Vagina (tissue), 2 donors: ENCODE results near the gene TASP1. TPM values are rescaled to one million over a fixed set of nuclear protein-coding genes. Genes with fewer than 3 reads are reported as not detected.

Experiments
- DNase-seq, 2 donors: peaks; one replicate each; pipeline ENCODE4 v3.0.0-alpha.2; 2017; ENCODE audit errors: extremely low spot score in 2 of 2
- H3K27ac ChIP-seq: fragments of 200-600 bp; sonication (generic); one replicate; pipeline ENCODE4 v1.5.1; 2019
- H3K27me3 ChIP-seq: fragments of 200-600 bp; sonication (generic); one replicate; pipeline ENCODE4 v1.5.1; 2019
- H3K36me3 ChIP-seq, 2 donors: fragments of 200-600 bp; sonication (generic); one replicate each; pipeline ENCODE4 v1.5.1; 2017 to 2019
- H3K4me1 ChIP-seq: fragments of 200-600 bp; sonication (generic); one replicate; pipeline ENCODE4 v1.5.1; 2019
- H3K4me3 ChIP-seq, 2 donors: fragments of 200-600 bp; sonication (generic); 1 replicate in 1 of 2; 2 replicates in 1 of 2; pipeline ENCODE4 v1.5.1; 2016 to 2019
- H3K9me3 ChIP-seq: fragments of 200-600 bp; sonication (generic); one replicate; pipeline ENCODE4 v1.5.1; 2019
- POLR2A ChIP-seq, 2 donors: fragments of 450-650 bp; IDR thresholded peaks; one replicate each; pipeline ENCODE4 v1.6.1; 2017; ENCODE audit warnings: antibody characterized with exemption in 2 of 2, mild to moderate bottlenecking in 2 of 2, moderate library complexity in 2 of 2
- POLR2AphosphoS5 ChIP-seq, 2 donors: sonication (generic); formaldehyde crosslinking; IDR thresholded peaks; one replicate each; pipeline ENCODE4 v1.9.0; 2017; ENCODE audit warnings: antibody characterized with exemption in 2 of 2, mild to moderate bottlenecking in 2 of 2, low read depth in 1 of 2; ENCODE audit not compliant: insufficient read depth in 1 of 2
- intact Hi-C: fragments of 100-400 bp; cut with DNase I; formaldehyde crosslinking; loops from one replicate; pipeline ENCODE4 v1.15.1; 2023
- total RNA-seq: library from RNA; depleted of rRNA; stranded (reverse); fragments of >200 nt; gene quantifications from one replicate; pipeline ENCODE4 v1.2.3, GENCODE V29; 2016
- TF ChIP-seq, protein P1 (sequence below), 3 experiments: fragments of 450-650 bp in 2 of 3; fragments of 200-600 bp in 1 of 3; sonication (generic) in 1 of 3; IDR thresholded peaks; one replicate each; pipeline ENCODE4 v1.5.1; 2017 to 2019; ENCODE audit warnings: antibody characterized with exemption in 3 of 3, mild to moderate bottlenecking in 2 of 3, moderate library complexity in 2 of 3

TASP1 gene, protein sequence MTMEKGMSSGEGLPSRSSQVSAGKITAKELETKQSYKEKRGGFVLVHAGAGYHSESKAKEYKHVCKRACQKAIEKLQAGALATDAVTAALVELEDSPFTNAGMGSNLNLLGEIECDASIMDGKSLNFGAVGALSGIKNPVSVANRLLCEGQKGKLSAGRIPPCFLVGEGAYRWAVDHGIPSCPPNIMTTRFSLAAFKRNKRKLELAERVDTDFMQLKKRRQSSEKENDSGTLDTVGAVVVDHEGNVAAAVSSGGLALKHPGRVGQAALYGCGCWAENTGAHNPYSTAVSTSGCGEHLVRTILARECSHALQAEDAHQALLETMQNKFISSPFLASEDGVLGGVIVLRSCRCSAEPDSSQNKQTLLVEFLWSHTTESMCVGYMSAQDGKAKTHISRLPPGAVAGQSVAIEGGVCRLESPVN
- 12.5 TPM for total RNA-seq

DNA sequence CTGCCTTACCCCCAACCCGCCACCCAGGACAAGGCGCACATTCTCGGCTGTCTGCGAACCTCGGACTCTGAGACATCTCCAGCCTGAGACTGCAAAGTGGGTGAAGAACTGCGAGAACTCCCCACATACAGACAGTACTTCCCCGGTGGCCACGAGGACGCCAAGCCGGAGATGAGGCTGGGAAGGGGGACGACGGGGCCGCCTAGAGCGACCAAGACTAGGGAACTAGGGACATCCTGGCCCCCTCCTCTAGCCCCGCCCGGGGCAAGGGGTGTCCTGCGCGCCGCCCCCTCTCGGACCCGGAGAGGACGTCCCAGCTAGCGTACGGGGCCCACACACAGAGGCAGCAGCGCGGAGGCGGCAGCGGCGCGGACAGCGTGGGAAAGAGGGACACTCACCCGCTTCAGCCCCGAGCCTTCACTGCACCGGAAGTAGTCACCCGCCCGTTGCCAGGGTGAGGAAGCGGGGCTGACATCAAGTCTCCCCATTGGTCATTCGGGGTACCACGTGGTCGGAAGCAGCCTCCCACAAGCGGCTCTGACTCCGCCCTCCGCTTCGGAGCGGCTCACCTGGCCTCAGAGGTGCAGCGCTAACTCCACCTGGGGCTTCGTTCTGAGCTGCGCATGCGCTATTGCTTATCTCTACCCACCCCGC lies at the start of gene TASP1:
TASP1 (minus strand) TSS at position 437 of the 654 bp plus-strand sequence. CDS start 8,854 bp downstream, outside the sequence.
- DNase-seq = peak; percentile 96 to 97
- Histone ChIP-seq H3K36me3 (no peaks in the 10 kb centered on the region), H3K27me3 (no peaks in the 10 kb centered on the region), H3K27ac (peak within 1 kb of the TSS; percentile 79), H3K4me3 (peak within 1 kb of the TSS; percentile 80 to 91), H3K4me1 (peaks cover 9% of the 10 kb centered on the region), H3K9me3 (no peaks in the 10 kb centered on the region)
- intact Hi-C loops = no loop called here
- TF ChIP-seq POLR2A (IDR thresholded peaks at IDR 0.05) (peak in 1 of 2 donors; percentile 32), POLR2AphosphoS5 (IDR thresholded peaks at IDR 0.05; ENCODE audit: insufficient read depth in 1 of 2, low read depth in 1 of 2) (peak; percentile 85 to 86)
- TF ChIP-seq, protein P1, sequence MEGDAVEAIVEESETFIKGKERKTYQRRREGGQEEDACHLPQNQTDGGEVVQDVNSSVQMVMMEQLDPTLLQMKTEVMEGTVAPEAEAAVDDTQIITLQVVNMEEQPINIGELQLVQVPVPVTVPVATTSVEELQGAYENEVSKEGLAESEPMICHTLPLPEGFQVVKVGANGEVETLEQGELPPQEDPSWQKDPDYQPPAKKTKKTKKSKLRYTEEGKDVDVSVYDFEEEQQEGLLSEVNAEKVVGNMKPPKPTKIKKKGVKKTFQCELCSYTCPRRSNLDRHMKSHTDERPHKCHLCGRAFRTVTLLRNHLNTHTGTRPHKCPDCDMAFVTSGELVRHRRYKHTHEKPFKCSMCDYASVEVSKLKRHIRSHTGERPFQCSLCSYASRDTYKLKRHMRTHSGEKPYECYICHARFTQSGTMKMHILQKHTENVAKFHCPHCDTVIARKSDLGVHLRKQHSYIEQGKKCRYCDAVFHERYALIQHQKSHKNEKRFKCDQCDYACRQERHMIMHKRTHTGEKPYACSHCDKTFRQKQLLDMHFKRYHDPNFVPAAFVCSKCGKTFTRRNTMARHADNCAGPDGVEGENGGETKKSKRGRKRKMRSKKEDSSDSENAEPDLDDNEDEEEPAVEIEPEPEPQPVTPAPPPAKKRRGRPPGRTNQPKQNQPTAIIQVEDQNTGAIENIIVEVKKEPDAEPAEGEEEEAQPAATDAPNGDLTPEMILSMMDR (IDR thresholded peaks at IDR 0.05) = no peak

DNA sequence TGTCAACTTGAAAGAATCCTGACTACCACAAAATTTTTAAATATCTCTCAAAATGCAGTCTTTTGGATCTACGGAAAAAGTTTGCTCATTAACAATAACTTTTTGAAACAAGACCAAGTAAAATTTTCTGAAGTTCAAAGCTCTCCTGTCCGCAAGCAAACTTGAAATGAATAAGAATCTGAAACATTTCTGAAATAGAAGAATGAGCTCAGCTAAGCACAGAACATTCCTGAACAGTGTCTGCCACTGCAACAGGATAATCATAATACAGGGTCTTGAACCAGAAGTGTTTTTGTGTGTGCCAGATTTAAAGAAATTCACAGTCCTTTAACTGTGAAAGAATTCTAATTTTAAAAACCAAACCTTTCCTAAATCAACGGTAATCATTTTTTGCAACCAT lies 49.1 kb upstream of the TASP1 start:
- Histone ChIP-seq H3K9me3 (no peaks in the 10 kb centered on the region), H3K27ac (no peak overlapping the region), H3K27me3 (no peaks in the 10 kb centered on the region), H3K4me3 (no peak overlapping the region), H3K36me3 (no peaks in the 10 kb centered on the region), H3K4me1 (no peaks in the 10 kb centered on the region)
- no peak for DNase-seq
- TF ChIP-seq, protein P1 (IDR thresholded peaks at IDR 0.05) = no peak
- no peak for TF ChIP-seq POLR2AphosphoS5 (IDR thresholded peaks at IDR 0.05; ENCODE audit: insufficient read depth in 1 of 2, low read depth in 1 of 2)
- TF ChIP-seq POLR2A (IDR thresholded peaks at IDR 0.05) = no peak
- intact Hi-C loops = no loop called here

DNA sequence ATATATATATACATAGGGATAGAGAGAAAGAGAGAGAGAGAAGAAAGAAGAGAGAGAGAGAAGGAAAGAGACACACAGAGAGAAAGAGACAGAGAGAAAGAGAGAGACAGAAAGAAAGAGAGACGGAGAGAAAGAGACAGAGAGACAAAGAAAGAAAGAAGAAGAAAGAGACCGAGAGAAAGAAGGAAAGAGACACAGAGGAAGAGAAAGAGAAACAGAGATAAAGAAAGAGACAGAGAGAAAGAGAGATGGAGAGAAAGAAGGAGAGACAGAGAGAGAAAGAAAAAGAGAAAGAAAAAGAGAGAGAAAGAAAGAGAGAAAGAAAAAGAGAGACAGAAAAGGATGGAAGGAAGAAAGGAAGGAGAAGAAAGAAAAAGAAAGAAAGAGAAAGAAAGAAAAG lies 46.9 kb upstream of the TASP1 start:
- Histone ChIP-seq H3K9me3 (no peaks in the 10 kb centered on the region), H3K36me3 (no peaks in the 10 kb centered on the region), H3K27ac (no peak overlapping the region), H3K4me3 (no peak overlapping the region), H3K27me3 (no peaks in the 10 kb centered on the region), H3K4me1 (no peaks in the 10 kb centered on the region)
- TF ChIP-seq, protein P1 (IDR thresholded peaks at IDR 0.05) = no peak
- no peak for TF ChIP-seq POLR2AphosphoS5 (IDR thresholded peaks at IDR 0.05; ENCODE audit: insufficient read depth in 1 of 2, low read depth in 1 of 2)
- no peak for TF ChIP-seq POLR2A (IDR thresholded peaks at IDR 0.05)
- intact Hi-C loops = no loop called here
- no peak for DNase-seq

DNA sequence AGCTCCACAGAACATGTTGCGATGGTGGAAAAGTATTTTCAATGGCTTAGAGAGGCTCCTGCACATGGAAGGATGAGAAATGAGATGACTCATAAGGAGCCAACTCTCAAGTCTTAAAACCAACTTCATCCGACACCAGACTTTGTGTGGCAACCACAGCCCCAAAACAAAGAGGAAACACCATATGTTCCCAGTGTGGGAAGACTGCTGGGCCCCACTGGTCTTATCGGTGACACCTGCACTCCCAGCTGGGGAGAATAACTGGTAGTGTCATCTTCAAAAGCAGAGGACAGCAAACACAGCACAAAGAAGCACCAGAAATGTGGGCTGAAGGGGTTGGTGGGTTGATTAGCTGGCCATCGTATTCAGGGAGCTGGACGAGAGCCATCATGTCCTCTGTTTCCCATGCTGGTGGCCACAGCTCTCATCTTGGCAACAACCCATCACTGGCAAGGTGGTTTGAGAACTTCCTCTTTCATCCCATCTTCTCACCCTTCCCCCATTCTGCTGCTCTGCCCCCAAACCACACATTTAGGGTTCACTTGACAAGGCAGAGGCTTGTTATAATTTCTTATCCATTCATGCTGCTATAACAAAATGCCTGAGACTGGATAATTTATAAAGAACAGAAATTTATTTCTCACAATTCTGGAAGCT lies 46.0 kb upstream of the TASP1 start:
- TF ChIP-seq POLR2A (IDR thresholded peaks at IDR 0.05) (no peak), POLR2AphosphoS5 (IDR thresholded peaks at IDR 0.05; ENCODE audit: insufficient read depth in 1 of 2, low read depth in 1 of 2) (no peak)
- TF ChIP-seq, protein P1 (IDR thresholded peaks at IDR 0.05) = no peak
- intact Hi-C loops = no loop called here
- no peak overlapping the region for H3K27ac ChIP-seq

More for the DNA sequence above, 46.0 kb upstream of the TASP1 start:
- Histone ChIP-seq H3K9me3 (no peaks in the 10 kb centered on the region), H3K27me3 (no peaks in the 10 kb centered on the region), H3K4me1 (no peaks in the 10 kb centered on the region), H3K36me3 (no peaks in the 10 kb centered on the region), H3K4me3 (no peak overlapping the region)
- DNase-seq = no peak
